ENCODE results near the gene HYCC1.

- no peak for TF ChIP-seq CTCF (IDR thresholded peaks at IDR 0.05)
- TF ChIP-seq POLR2A (IDR thresholded peaks at IDR 0.05), result no peak
- no peak for TF ChIP-seq EP300 (IDR thresholded peaks at IDR 0.05)
- TF ChIP-seq POLR2AphosphoS5 (IDR thresholded peaks at IDR 0.05), result no peak
Observed at GRCh38 chr7:23061327-23061726, 47.4 kb upstream of the HYCC1 start.

All from suprapubic skin (tissue), 4 donors.